ENCODE measurements around the gene SLX9.
A peak's percentile ranks its signal among the peaks of the same experiment; 100 is the strongest.
"Not testable (repeated sequence)": the region's sequence is repeated elsewhere in the genome, so short reads cannot be mapped to it uniquely, and the experiment has no call there.

The SLX9 gene

GRCh38 chr21:44962403-44962966 lies 22.7 kb downstream of the SLX9 start:
- no peak for ATAC-seq

DNA sequence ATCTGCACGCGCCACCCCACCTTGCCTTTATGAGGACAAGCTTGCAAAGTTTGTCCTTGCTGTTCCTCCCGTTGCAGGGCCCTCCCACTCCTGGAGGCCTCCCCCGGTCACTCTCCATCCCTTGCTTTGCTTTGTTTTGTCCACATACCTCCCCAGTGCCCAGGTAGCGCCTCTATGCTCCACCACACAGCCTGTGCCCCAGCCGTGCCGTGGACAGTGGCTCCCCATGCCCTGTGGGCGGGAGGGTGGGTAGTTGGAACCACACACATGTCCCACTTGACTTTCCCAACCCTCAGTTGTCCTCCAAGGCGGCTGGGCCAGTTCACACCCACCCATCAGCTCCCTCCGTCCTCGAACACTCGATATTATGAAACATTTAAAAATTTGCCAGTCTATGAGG lies 24.6 kb downstream of the SLX9 start:
- ATAC-seq: no peak

GRCh38 chr21:44965251-44966022 lies 25.6 kb downstream of the SLX9 start:
- ATAC-seq: peak; percentile 47 to 60

- no peak for ATAC-seq
Measured at GRCh38 chr21:44966135-44967081, 26.6 kb downstream of the SLX9 start.

GRCh38 chr21:44967082-44968047 lies 27.5 kb downstream of the SLX9 start:
- ATAC-seq: no peak

DNA sequence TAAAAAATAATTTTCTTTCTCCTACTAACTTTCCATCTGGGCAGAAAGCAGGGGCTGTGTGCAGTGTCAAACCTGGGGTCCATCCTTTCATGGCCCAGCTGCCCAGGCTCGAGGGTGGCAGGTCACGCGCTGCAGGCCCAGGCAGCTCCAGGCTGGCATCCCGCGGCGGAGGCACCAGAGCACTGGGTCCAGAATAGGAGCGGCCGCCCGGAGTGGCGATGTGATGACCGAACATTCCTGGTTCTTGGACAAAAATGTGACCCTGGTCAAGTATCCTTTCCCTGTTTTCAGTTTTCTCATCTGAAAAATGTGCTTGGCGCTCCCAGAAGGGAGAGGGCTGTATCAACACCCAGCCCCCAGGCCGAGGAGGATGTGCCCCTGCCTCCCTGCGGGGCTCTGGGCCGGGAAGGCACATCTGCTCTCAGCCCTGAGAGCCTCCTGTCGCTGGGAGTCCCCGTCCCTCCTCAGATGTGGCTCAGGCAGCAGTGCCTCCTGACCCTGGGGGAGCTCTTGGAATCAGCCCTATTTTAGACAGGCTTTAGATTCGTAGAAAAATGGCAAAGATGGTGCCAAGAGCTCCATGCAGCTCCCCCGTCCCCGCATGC lies 29.3 kb downstream of the SLX9 start:
- no peak for ATAC-seq

DNA sequence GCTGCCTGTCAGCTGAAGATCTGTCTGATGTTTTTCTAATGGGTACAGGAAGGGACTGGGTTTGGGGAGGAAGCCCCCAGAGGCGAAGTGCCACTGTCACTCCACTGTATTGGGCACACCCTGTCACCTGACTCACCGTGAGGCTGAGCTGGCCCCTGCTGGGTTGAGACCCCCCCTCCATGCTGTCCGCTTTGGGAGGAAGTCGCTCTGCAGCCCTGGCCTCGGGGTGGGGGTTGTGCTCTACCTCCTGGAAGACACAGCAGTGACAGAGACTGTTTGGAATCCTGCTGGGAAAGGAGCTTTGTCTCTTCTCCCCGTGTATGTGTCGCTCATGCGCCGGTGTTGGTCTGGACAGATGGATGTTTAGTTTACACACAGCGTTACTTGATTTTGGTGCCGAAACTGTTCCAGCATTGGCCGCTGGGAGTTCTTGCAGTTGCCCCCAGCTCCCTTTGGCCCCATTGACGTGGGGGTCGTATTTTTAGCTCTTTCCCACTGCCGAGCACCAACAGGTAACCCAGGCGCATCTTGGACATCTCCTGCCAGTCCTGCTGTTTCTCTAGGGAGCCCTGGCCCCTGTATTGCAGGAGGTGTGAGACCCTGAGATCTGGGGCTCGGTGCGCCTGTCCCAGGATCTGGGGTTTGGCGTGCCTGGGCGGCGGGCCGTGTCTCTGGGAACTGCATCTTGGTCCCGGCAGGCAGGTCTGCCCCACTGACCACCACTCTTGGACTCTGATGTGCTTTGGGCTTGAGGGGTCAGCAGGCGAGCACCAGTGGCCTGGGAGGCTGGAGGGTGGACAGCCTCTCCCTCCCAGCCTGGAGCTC lies 30.3 kb downstream of the SLX9 start:
- peak in 1 of 2 donors; percentile 17 for ATAC-seq

GRCh38 chr21:44970766-44971671 lies 31.2 kb downstream of the SLX9 start:
- no peak for ATAC-seq

- ATAC-seq: no peak
Measured at GRCh38 chr21:44971672-44971995, 31.8 kb downstream of the SLX9 start.

DNA sequence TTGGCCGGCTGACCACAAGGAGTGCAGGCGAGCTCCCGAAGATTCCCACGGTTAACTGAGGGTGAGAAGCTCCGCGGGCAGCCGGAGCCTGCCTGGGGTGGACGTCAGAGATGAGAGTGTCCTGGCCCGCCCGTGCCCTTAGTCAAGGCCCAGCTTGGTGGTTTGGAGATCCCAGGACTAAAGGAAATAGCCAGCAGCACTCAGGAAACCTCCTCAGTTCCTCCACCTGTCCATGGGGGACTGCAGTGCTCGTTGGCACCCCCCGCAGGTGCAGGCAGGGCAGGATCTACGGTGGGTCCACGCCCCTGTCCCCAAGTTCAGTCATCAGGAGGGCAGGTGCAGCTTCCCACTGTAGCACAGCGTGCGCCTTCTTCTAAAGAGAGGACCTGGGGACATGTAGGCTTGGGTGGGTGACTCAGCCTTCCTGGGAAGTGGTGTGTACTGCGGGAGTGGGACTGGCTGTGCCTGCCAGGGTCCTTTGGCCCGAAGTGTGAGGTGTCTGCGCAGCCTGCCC lies 32.5 kb downstream of the SLX9 start:
- ATAC-seq: no peak

DNA sequence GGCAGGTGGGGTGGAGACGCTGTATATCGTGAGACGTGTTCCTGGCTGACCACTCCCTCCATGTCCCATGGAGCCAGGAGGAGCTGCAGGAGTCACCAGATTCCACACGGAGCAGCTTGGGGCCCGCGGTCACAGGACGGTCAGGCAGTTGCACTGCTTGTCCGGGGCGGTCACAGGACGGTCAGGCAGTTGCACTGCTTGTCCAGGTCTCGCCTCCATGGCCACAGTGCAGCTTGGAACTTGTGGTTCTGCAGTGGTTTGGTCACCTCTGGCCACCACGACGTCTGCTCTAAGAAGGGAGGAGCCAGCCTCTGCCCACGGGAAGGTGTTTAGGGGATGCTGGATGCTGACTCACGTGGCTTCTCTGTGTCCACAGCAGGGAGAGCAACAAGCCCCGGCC lies 33.0 kb downstream of the SLX9 start:
- ATAC-seq: no peak

GRCh38 chr21:44973598-44973997 lies 33.8 kb downstream of the SLX9 start:
- no peak for ATAC-seq

DNA sequence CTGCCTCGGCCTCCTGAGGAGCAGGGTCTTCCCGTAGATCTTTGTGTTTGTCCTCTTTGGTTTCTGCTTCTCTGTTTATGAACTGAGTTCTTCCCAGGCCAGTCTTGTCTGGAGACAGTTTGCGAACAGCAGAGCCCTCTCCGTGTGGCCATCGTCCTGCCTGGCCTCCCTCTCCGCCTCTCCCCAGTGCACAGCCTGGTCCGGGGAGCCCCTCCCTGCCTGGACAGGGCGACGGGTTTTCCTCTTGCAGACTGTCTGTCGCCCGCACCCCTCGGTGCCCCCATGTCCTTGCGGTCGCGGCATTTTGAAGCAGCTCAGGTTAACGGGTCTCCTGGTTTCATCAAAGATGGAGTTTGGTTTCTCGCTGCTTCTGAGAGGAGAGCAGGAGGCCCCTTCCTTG lies 34.8 kb downstream of the SLX9 start:
- no peak for ATAC-seq

DNA sequence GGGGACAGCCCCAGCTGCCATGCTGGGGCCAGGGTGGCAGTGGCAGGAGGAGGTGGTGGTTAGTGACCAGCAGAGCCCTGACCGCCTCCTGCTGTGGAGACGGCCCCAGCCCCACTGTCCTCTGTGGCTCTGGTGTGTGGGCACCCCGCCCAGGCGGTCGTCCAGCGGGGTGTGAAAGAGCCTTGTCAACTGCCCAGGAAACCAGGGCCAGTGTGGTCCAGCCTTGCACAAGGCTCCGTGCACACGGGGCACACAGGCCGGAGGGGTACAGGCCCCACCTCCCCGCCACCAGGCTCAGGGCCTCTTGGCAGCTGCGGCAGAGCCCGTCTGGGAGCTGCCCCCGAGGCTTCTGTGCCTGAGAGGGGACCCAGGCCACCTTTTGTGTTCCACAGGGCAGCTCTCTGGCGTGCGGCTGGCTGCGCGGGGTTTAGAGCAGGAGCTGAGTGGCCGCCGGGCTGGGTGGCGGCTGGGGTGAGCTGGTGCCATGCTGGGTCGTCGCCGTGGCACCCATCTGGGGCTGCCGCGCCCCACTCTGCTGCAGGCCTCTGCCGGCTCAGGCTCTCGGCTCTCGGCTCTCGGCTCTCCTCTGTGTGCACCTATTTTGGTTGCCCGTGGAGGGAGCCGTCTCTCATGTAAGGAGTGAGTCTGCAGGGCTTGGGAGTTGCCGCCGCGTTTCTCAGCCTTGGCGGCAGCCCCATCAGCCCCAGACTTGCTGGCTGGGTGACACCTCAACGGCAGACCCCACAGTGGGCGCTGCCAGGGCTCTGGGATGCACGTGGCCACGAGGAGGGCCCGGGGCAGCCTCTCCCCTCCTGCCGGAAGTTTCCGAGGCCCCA lies 36.1 kb downstream of the SLX9 start:
- no peak for ATAC-seq

GRCh38 chr21:44976556-44977393 lies 36.9 kb downstream of the SLX9 start:
- ATAC-seq: not testable (repeated sequence)

DNA sequence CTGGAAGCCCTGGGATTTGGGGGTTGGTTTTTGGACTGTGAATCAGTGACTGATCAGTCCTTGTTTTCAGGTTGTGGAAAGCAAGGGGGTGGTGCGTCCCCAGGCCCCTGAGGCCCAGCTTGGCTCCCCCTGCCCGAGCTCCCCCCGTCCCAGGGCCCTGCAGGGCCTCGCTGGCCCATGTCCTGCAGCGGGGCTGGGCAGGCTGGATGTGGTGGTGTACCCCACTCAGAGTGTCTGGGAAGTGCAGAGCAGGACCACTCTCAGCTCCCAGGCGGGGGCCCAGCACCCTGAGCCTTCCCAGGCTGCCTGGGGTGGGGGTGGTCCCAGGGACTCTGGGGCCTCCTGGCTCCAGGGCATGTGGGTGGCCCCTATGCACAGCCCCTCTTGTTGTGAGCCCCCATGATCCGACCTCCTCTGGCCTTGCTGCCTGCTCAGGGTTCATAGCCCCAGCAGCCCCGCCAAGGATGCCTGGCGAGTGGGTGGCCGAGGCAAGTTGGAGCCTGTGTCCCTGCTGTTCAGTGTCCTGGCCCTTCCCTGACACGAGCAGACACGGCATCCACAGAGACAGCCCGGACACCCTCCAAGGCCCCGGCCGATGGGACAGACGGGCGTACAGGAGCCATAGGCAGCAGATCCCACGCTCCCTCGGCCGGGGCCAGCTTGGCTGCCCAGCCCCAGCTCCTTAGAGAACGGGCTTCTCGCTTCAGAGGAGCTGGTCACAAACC lies 37.9 kb downstream of the SLX9 start:
- no peak for ATAC-seq

Measured in activated CD4-positive, CD25-positive, alpha-beta regulatory T cell treated with anti-CD3 and anti-CD28 coated beads, Interleukin-2, amount 50 U/mL, for 24 hours (primary cell).